AG09309 (cell line): ENCODE measurements around the gene IRAG1.
A peak's percentile ranks its signal among the peaks of the same experiment; 100 is the strongest.

Source experiments
- DNase-seq: peaks from one replicate; pipeline ENCODE4 v3.0.0-alpha.2; 2010; ENCODE audit warnings: low read depth
- H3K4me3 ChIP-seq: 2 replicates; pipeline ENCODE4 v1.5.1; 2011; ENCODE audit warnings: mild to moderate bottlenecking, low read depth, low read length, moderate library complexity; ENCODE audit not compliant: control insufficient read depth
- CTCF ChIP-seq: IDR thresholded peaks from 2 replicates; pipeline ENCODE4 v1.5.1; 2011; ENCODE audit warnings: mild to moderate bottlenecking, low read depth, low read length, inconsistent platforms; ENCODE audit not compliant: insufficient read depth, control insufficient read depth; ENCODE audit errors: missing control alignments

The IRAG1 gene

DNA sequence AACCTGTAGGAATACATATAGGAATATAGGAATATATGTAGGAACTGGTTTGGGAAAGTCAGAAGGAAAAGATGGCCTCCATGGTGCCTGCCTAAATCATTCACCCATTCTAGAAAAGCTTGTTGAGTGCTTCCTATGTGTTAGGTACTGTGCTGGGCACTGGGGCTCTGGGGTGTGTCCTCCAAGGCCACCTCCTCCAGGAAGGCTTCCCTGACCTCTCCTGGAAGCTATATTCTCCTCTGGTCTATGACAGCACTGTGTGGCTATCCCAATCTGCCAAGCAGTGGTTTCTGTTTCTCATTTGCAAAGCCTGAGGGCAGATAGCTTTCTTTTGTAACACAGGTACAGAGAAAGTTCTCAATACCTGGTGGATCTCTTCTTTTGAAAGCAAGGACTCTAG, 30.2 kb downstream of the IRAG1 start:
- no peak overlapping the region for H3K4me3 ChIP-seq
- TF ChIP-seq CTCF = no peak
- DNase-seq = no peak

GRCh38 chr11:10660323-10660722, 33.2 kb downstream of the IRAG1 start:
- H3K4me3 ChIP-seq = no peak overlapping the region
- no peak for TF ChIP-seq CTCF
- no peak for DNase-seq

- no peak for TF ChIP-seq CTCF
- DNase-seq = peak; percentile 90
- no peak overlapping the region for H3K4me3 ChIP-seq
These were observed 34.0 kb downstream of the IRAG1 start for GRCh38 chr11:10659339-10660216.

GRCh38 chr11:10658621-10659338, 34.8 kb downstream of the IRAG1 start:
- H3K4me3 ChIP-seq = no peak overlapping the region

DNA sequence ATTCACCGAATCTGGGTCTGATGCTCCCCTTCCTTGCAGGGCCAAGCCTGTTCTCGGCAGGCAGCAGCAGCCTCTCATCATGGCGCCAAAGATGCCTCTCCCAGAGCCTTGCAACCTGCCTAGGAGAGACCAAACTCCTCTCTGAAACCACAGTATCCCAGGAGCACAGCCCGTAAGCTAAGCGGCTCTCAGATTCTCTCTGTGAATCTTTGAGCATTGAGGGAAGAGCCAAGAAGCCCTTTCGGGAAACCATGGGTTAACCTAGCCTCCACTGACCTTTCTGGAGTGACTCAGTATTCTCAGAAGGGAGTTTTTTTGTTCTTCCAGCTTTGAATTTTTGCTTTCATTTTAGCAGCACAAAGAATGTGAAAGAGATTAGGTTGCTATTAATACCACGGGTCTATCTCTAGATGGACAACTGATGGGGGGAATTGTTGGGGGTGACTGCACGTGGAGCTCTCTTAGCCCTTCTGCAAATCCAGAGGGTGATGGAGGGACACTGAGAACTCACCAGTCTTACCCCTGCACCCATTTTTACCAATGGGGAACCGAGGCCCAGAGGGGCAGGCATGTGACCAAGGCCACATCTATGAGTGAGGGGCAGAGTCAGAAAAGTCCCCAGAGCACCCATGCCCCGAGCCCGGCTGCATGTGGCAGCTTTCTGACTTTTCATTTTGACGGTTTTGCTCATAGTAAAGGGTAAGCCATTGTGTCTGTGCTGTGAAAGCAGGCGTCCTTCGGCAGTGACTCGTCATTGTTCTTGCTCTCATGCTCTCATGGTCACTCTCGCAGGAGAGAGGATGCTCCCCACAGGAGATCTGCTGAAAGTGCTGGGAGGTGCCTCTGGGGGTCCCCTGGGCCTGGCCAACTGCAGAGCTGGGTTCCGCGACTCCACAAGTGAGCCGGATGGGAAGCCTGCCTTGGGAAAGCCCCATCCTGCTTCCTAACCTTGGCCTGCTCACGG, 36.0 kb downstream of the IRAG1 start:
- no peak overlapping the region for H3K4me3 ChIP-seq
- DNase-seq = no peak
- TF ChIP-seq CTCF = no peak

More at GRCh38 chr11:10658621-10659338, 34.8 kb downstream of the IRAG1 start:
- no peak for TF ChIP-seq CTCF
- no peak for DNase-seq
